ENCODE results near the gene SOD1.

DNA sequence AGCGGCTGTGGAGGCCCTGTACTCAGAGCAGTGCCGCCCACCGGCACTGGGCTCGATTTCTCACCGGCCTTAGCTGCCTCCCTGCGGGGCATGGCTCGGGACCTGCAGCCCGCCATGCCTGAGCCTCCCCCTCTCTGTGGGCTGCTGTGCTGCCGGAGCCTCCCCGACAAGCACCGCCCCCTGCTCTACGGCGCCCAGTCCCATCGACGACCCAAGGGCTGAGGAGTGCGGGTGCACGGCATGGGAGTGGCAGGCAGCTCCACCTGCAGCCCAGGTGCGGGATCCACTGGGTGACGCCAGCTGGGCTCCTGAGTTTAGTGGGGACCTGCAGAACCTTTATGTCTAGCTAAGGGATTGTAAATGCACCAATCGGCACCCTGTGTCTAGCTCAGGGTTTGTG is 5.2 kb upstream of the SOD1 start:
- TF ChIP-seq POLR2A (IDR thresholded peaks at IDR 0.05; ENCODE audit: low read depth, low read length) (no peak), POLR2AphosphoS5 (IDR thresholded peaks at IDR 0.05; ENCODE audit: low read depth, low read length) (no peak), TAF1 (IDR thresholded peaks at IDR 0.05; ENCODE audit: low read depth, low read length) (no peak), SPI1 (IDR thresholded peaks at IDR 0.05; ENCODE audit: low read depth, low read length) (no peak), POU2F2 (IDR thresholded peaks at IDR 0.05; ENCODE audit: low read depth, low read length) (no peak), PAX5 (IDR thresholded peaks at IDR 0.05; ENCODE audit: insufficient read depth, low read length, severe bottlenecking) (no peak)
